Smooth muscle cell of the coronary artery (primary cell): ENCODE measurements around the gene KRTAP20-4. TPM values are rescaled to one million over a fixed set of nuclear protein-coding genes. Genes with fewer than 3 reads are reported as not detected.

ENCODE experiments used
- total RNA-seq: library from RNA; depleted of rRNA; stranded (reverse); fragments of >200 nt; gene quantifications from 2 replicates; pipeline ENCODE4 v1.2.3, GENCODE V29; 2014; ENCODE audit warnings: low replicate concordance

KRTAP20-4 gene
- total RNA-seq, result not detected in 2 replicates

DNA sequence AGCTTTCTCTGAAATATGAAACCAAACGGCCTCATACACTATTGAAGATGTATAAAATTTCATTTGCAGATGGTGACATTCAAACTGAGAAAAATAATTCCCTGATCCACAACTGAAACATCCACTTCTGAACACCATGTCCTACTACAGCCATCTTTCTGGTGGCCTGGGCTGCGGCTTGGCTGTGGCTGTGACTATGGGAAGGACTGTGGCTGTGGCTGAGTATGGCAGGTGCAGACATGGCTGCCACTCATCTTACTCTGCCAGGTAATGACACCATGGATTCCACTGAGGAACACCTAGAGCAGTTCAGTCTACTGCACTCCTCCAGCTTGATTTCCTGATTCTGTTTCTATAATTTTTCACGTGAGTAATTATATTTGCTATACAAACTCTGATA lies at the start of gene KRTAP20-4:
Gene KRTAP20-4 (plus strand): TSS at position 106 of the 400 bp plus-strand sequence.

DNA sequence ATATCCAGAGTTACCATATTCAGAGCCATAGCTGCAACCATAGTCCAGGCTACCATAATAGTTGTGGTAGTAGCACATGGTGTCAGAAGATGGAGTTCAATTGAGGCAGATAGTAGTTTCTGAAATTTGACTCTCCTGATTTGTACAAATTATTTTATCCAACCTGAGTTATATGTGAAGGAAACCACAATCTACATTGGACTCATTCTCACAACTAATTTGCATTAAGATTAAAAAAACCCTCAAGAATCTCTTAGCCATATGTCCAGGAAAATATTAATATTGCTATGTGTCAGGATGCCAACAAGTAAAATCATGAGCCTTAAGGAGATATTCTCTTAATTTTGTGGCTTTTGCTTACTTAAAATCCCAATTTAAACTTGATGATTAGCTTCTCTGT lies 30.1 kb upstream of the KRTAP20-4 start, which contains the start of gene KRTAP22-2:
Gene KRTAP22-2 (minus strand): TSS at position 101 of the 400 bp plus-strand sequence.

DNA sequence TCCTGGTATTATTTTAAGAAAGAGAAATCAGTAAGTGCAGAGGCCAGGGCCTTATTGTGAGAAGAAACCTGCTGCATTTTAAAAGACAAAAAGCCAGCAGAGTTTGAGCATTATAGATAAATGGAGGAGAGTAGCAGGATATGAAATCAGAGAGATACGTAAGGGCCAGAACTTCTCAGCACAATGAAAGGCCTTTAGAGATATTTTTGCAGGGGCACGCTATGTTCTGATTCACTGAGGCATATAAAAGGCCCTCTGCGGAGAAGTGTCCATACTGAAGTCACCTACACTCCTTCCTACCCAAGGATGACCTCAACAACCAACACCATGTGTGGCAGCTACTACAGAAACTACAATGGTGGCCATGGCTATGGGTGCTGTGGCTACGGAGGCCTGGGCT lies 28.3 kb upstream of the KRTAP20-4 start, which contains the start of gene KRTAP6-3:
Gene KRTAP6-3 (plus strand): TSS at position 301 of the 400 bp plus-strand sequence. CDS start 6 bp downstream, at position 307.

GRCh38 chr21:30598802-30599201 lies 21.6 kb upstream of the KRTAP20-4 start, which contains the start of gene KRTAP6-2:
Gene KRTAP6-2, minus strand, starts transcription at chr21:30598902. Its CDS starts 28 bp downstream, at chr21:30598874.

GRCh38 chr21:30600787-30601186 lies 19.6 kb upstream of the KRTAP20-4 start, which contains the start of gene KRTAP22-1:
Gene KRTAP22-1, plus strand, starts transcription at chr21:30601087.

DNA sequence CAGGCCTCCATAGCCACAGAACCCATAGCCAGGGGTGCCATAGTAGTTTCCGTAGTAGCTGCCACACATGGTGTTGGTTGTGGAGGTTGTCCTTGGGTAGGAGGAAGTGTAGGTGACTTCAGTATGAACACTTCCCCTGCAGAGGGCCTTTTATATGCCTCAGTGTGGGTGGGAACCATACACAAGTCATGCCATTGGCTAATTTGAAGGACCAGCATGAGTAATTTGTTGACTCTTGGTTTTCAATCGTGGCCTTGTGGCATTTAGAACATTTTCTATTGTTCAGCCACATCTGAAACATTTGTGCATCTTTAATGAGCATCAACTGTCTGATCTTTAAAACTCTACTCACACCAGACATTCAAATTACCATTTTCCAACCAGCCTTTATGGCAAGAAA lies 6.6 kb upstream of the KRTAP20-4 start, which contains the start of gene KRTAP6-1:
Gene KRTAP6-1 (minus strand): TSS at position 95 of the 400 bp plus-strand sequence. CDS start 26 bp downstream, at position 69.

GRCh38 chr21:30616125-30616524 lies 4.3 kb upstream of the KRTAP20-4 start, which contains the start of gene KRTAP20-1:
Gene KRTAP20-1, plus strand, starts transcription at chr21:30616425. Its CDS starts 30 bp downstream, at chr21:30616455.

DNA sequence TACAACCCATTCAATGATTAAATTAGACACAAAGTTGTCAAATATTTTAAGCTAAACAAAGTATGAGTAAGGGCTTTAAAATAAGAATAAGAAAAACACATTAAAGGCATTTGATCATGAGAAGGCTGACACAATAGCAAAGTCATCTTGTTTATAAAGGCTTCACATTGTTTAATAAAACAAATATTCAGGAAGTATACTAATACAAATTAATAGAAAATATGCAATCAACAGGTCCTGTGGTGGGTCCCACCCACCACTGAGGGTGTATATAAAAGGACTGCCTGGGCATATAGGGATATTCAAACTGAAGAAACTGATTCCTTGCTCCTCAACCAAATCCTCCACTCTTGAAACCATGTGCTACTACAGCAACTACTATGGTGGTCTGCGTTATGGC lies 14.5 kb downstream of the KRTAP20-4 start, which contains the start of gene KRTAP20-2:
Gene KRTAP20-2 (plus strand): TSS at position 301 of the 400 bp plus-strand sequence. CDS start 58 bp downstream, at position 359.

GRCh38 chr21:30642564-30642963 lies 22.1 kb downstream of the KRTAP20-4 start, which contains the start of gene KRTAP20-3:
Gene KRTAP20-3, plus strand, starts transcription at chr21:30642864.

Other genes starting within 250 kb of the KRTAP20-4 start
- gene KRTAP13-2, start 248.4 kb upstream of the KRTAP20-4 start, total RNA-seq, result not detected in 2 replicates
- gene KRTAP13-1, start 224.6 kb upstream of the KRTAP20-4 start, total RNA-seq, result not detected in 2 replicates
- not detected in 2 replicates for gene KRTAP13-3, start 194.7 kb upstream of the KRTAP20-4 start, total RNA-seq
- not detected in 2 replicates for gene KRTAP13-4, start 190.4 kb upstream of the KRTAP20-4 start, total RNA-seq
- not detected in 2 replicates for gene KRTAP15-1, start 180.4 kb upstream of the KRTAP20-4 start, total RNA-seq
- not detected in 2 replicates for gene KRTAP19-1, start 140.3 kb upstream of the KRTAP20-4 start, total RNA-seq
- not detected in 2 replicates for gene KRTAP19-2, start 133.2 kb upstream of the KRTAP20-4 start, total RNA-seq
- not detected in 2 replicates for gene KRTAP19-3, start 128.6 kb upstream of the KRTAP20-4 start, total RNA-seq
- not detected in 2 replicates for gene KRTAP19-4, start 123.5 kb upstream of the KRTAP20-4 start, total RNA-seq
- gene KRTAP19-5, start 118.5 kb upstream of the KRTAP20-4 start, total RNA-seq, result not detected in 2 replicates
- gene KRTAP19-6, start 78.8 kb upstream of the KRTAP20-4 start, total RNA-seq, result not detected in 2 replicates
- not detected in 2 replicates for gene KRTAP19-7, start 59.3 kb upstream of the KRTAP20-4 start, total RNA-seq
- not detected in 2 replicates for gene KRTAP22-2, start 30.2 kb upstream of the KRTAP20-4 start, total RNA-seq
- gene KRTAP6-3, start 28.2 kb upstream of the KRTAP20-4 start, total RNA-seq, result not detected in 2 replicates
- gene KRTAP6-2, start 21.7 kb upstream of the KRTAP20-4 start, total RNA-seq, result not detected in 2 replicates
- not detected in 2 replicates for gene KRTAP22-1, start 19.5 kb upstream of the KRTAP20-4 start, total RNA-seq
- not detected in 2 replicates for gene KRTAP6-1, start 6.7 kb upstream of the KRTAP20-4 start, total RNA-seq
- not detected in 2 replicates for gene KRTAP20-1, start 4.2 kb upstream of the KRTAP20-4 start, total RNA-seq
- gene KRTAP20-2, start 14.6 kb downstream of the KRTAP20-4 start, total RNA-seq, result not detected in 2 replicates
- gene KRTAP20-3, start 22.2 kb downstream of the KRTAP20-4 start, total RNA-seq, result not detected in 2 replicates
- not detected in 2 replicates for gene KRTAP21-3, start 98.2 kb downstream of the KRTAP20-4 start, total RNA-seq
- not detected in 2 replicates for gene KRTAP21-2, start 126.6 kb downstream of the KRTAP20-4 start, total RNA-seq
- gene KRTAP21-1, start 134.8 kb downstream of the KRTAP20-4 start, total RNA-seq, result not detected in 2 replicates
- not detected in 2 replicates for gene KRTAP8-1, start 192.6 kb downstream of the KRTAP20-4 start, total RNA-seq
- gene KRTAP7-1, start 209.1 kb downstream of the KRTAP20-4 start, total RNA-seq, result not detected in 2 replicates